H1 (cell line): Measurements from ENCODE around the gene GPER1. TPM values are rescaled to one million over a fixed set of nuclear protein-coding genes. Genes with fewer than 3 reads are reported as not detected.

Source experiments
- E2F6 ChIP-seq: IDR thresholded peaks from 2 replicates; pipeline ENCODE4 v1.6.1; 2012; ENCODE audit warnings: inconsistent platforms
- polyA plus RNA-seq, 7 experiments: library from polyadenylated mRNA; depleted of rRNA in 3 of 7; stranded (reverse) in 5 of 7; unstranded in 2 of 7; fragments of >200 nt in 5 of 7; fragments of 200-250 nt in 2 of 7; gene quantifications; 1 replicate in 5 of 7; 2 replicates in 1 of 7; 4 replicates in 1 of 7; pipeline versions ENCODE4 v1.2.1 to v1.2.3, GENCODE V29; 2011 to 2013; ENCODE audit warnings: missing spikeins in 2 of 7, mixed read lengths in 2 of 7
- total RNA-seq: library from RNA; stranded (reverse); fragmentation: NEBNext Ultra II Directional; extraction: Animal tissue kit (Norgen Biotek cat#: 25700); gene quantifications from 2 replicates; pipeline ENCODE4 v1.2.1, GENCODE V29; 2021

Gene GPER1
- total and polyA plus RNA-seq, 2 of the 8 experiments (the other 6 are each of a cell fraction or from before 2014, with no cell fraction given): 0.24 to 0.47 TPM

DNA sequence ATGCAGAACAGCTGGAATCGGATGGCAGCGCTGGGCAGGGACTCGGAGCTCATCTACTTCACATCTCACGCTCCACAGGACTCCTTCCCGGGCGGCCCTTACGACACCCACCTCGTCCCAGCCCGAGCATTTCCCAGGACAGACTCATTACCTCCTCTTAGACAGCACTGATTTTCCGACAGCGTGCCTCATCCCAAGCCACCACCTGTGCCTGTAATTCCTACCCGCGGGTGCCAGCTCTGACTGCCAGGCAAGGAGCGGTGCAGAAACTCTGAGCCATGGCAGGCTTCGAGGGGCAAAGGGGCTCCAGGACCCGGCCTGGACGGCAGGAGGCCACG is 25.6 kb downstream of the GPER1 start (continued):
- TF ChIP-seq E2F6: no peak
